HCT116 (cell line): ENCODE results near the gene LMO7. TPM values are rescaled to one million over a fixed set of nuclear protein-coding genes. Genes with fewer than 3 reads are reported as not detected.

Experiments used
- ATAC-seq: fragments of 200-7000 bp; cut with Tn5 transposase; 2 replicates; pipeline ENCODE4 v1.9.1; 2020; ENCODE audit warnings: mild to moderate bottlenecking, moderate library complexity
- BruUV-seq: library from RNA; stranded (reverse); fragments of 400-500 nt; replicated peaks from 2 replicates; lab custom pipeline; 2021; lab: Mats Ljungman, UMichigan
- CTCF ChIA-PET: fragments of 300-600 bp; sonication (Branson Sonifier 250); formaldehyde crosslinking; loops from one replicate; lab custom pipeline; 2021; ENCODE audit warnings: antibody characterized with exemption; lab: Charles Lee
- POLR2A ChIA-PET: fragments of 300-600, 350-600 bp; sonication (Branson Sonifier 250); formaldehyde crosslinking; loops from one replicate; lab custom pipeline; 2021; ENCODE audit warnings: antibody characterized with exemption; lab: Charles Lee
- RAD21 ChIA-PET, 2 experiments: fragments of 300-600 bp; sonication (Branson Sonifier 250); formaldehyde crosslinking; loops; one replicate each; lab custom pipeline; 2023; ENCODE audit warnings: low total read pairs in 2 of 2; ENCODE audit not compliant: uncharacterized antibody in 2 of 2, unreplicated experiment in 2 of 2, low non-redundant PET in 1 of 2; lab: Charles Lee
- DNase-seq: peaks from one replicate; pipeline ENCODE4 v3.0.0-alpha.2; 2010; ENCODE audit warnings: low read depth, low spot score
- H2AFZ ChIP-seq: fragments of 200-600 bp; shearing (Covaris generic), sonication (generic); 2 replicates; pipeline ENCODE4 v1.6.1; 2017; ENCODE audit warnings: low read depth, mixed run types, mixed read lengths, antibody characterized with exemption, low read length; ENCODE audit not compliant: poor library complexity, severe bottlenecking
- H3K27ac ChIP-seq: 2 replicates; pipeline ENCODE4 v1.5.1; 2012; ENCODE audit warnings: low read depth, low read length
- H3K27me3 ChIP-seq: fragments of 200-600 bp; sonication (generic); 2 replicates; pipeline ENCODE4 v1.6.1; 2016; ENCODE audit warnings: mixed run types, low read length, mixed read lengths; ENCODE audit not compliant: insufficient read depth
- H3K36me3 ChIP-seq, 2 experiments: fragments of 200-500 bp in 1 of 2; fragments of 200-600 bp in 1 of 2; sonication (Bioruptor generic) in 1 of 2; sonication (generic) in 1 of 2; 2 replicates each; pipeline versions ENCODE4 v1.5.1 to v1.6.1; 2014 to 2016; ENCODE audit warnings: low read length in 2 of 2, inconsistent platforms in 1 of 2, mixed read lengths in 1 of 2, mixed run types in 1 of 2; ENCODE audit not compliant: insufficient read depth in 2 of 2, control insufficient read depth in 1 of 2
- H3K4me1 ChIP-seq, 2 experiments: fragments of 200-600 bp in 1 of 2; sonication (generic) in 1 of 2; 2 replicates each; pipeline versions ENCODE4 v1.5.1 to v1.6.1; 2012 to 2017; ENCODE audit warnings: low read length in 2 of 2, inconsistent platforms in 1 of 2, mild to moderate bottlenecking in 1 of 2, mixed read lengths in 1 of 2, mixed run types in 1 of 2, moderate library complexity in 1 of 2; ENCODE audit not compliant: insufficient read depth in 2 of 2, control insufficient read depth in 1 of 2
- H3K4me2 ChIP-seq: fragments of 200-600 bp; sonication (generic); 2 replicates; pipeline ENCODE4 v1.6.1; 2017; ENCODE audit warnings: mixed run types, low read length, mixed read lengths
- H3K4me3 ChIP-seq, 2 experiments: fragments of 200-600 bp in 1 of 2; sonication (generic) in 1 of 2; replicated peaks in 1 of 2; 2 replicates each; pipeline ENCODE4 v1.5.1; 2011 to 2016; ENCODE audit warnings: low read length in 2 of 2, control low read depth in 1 of 2, low read depth in 1 of 2, mild to moderate bottlenecking in 1 of 2, mixed read lengths in 1 of 2, mixed run types in 1 of 2
- H3K79me2 ChIP-seq: fragments of 200-600 bp; sonication (generic); 2 replicates; pipeline ENCODE4 v1.6.1; 2017; ENCODE audit warnings: mild to moderate bottlenecking, mixed run types, low read length, moderate library complexity, mixed read lengths; ENCODE audit not compliant: insufficient read depth
- H3K9ac ChIP-seq: fragments of 200-600 bp; sonication (generic); 2 replicates; pipeline ENCODE4 v1.6.1; 2016; ENCODE audit warnings: low read length, mixed read lengths
- H3K9me2 ChIP-seq: fragments of 200-600 bp; sonication (generic), shearing (Covaris generic); 2 replicates; pipeline ENCODE4 v1.6.1; 2017; ENCODE audit warnings: mixed run types, mild to moderate bottlenecking, moderate library complexity; ENCODE audit not compliant: insufficient read depth
- H3K9me3 ChIP-seq, 2 experiments: fragments of 200-500 bp in 1 of 2; fragments of 200-600 bp in 1 of 2; sonication (Bioruptor generic) in 1 of 2; sonication (generic) in 1 of 2; 2 replicates each; pipeline ENCODE4 v1.6.1; 2014 to 2017; ENCODE audit warnings: low read length in 2 of 2, mixed read lengths in 2 of 2, inconsistent platforms in 1 of 2, low read depth in 1 of 2, mild to moderate bottlenecking in 1 of 2, mixed run types in 1 of 2, moderate library complexity in 1 of 2; ENCODE audit not compliant: control insufficient read depth in 1 of 2, insufficient read depth in 1 of 2
- H4K20me1 ChIP-seq: fragments of 200-600 bp; sonication (generic), shearing (Covaris generic); 2 replicates; pipeline ENCODE4 v1.6.1; 2017; ENCODE audit warnings: mixed run types, mild to moderate bottlenecking, moderate library complexity; ENCODE audit not compliant: insufficient read depth
- CBX3 ChIP-seq: IDR thresholded peaks from 2 replicates; pipeline ENCODE4 v1.6.1; 2012; ENCODE audit warnings: low read depth
- CEBPB ChIP-seq: IDR thresholded peaks from 2 replicates; pipeline ENCODE4 v1.6.1; 2012; ENCODE audit warnings: low read depth
- EGR1 ChIP-seq: IDR thresholded peaks from 2 replicates; pipeline ENCODE4 v1.6.1; 2012; ENCODE audit warnings: low read depth
- ELF1 ChIP-seq: IDR thresholded peaks from 2 replicates; pipeline ENCODE4 v1.6.1; 2012; ENCODE audit warnings: low read depth, borderline replicate concordance
- EZH2 ChIP-seq: fragments of 200-600 bp; sonication (generic); IDR thresholded peaks from 2 replicates; pipeline ENCODE4 v1.6.1; 2017; ENCODE audit warnings: antibody characterized with exemption, mixed run types
- EZH2phosphoT487 ChIP-seq: fragments of 200-600 bp; IDR thresholded peaks from 2 replicates; pipeline ENCODE4 v1.6.1; 2018; ENCODE audit warnings: antibody characterized with exemption, borderline replicate concordance
- POLR2AphosphoS5 ChIP-seq: IDR thresholded peaks from 2 replicates; pipeline ENCODE4 v1.6.1; 2011; ENCODE audit warnings: mild to moderate bottlenecking, low read depth, low read length, moderate library complexity
- RAD21 ChIP-seq: IDR thresholded peaks from 2 replicates; pipeline ENCODE4 v1.6.1; 2012; ENCODE audit warnings: low read depth, mild to moderate bottlenecking
- REST ChIP-seq: IDR thresholded peaks from 2 replicates; pipeline ENCODE4 v1.6.1; 2012; ENCODE audit warnings: low read depth
- SIN3A ChIP-seq: IDR thresholded peaks from 2 replicates; pipeline ENCODE4 v1.6.1; 2012; ENCODE audit warnings: low read depth
- SRF ChIP-seq: IDR thresholded peaks from 2 replicates; pipeline ENCODE4 v1.6.1; 2012; ENCODE audit warnings: low read depth
- YY1 ChIP-seq: IDR thresholded peaks from 2 replicates; pipeline ENCODE4 v1.6.1; 2011; ENCODE audit warnings: low read length, low read depth, moderate library complexity, mild to moderate bottlenecking; ENCODE audit not compliant: insufficient replicate concordance; ENCODE audit errors: extremely low read depth
- intact Hi-C: fragments of 100-400 bp; cut with micrococcal nuclease; formaldehyde crosslinking; loops from 2 replicates; pipeline ENCODE4 v1.10.0; 2022
- total RNA-seq: library from RNA; stranded (reverse); gene quantifications from one replicate; pipeline ENCODE4 v1.2.1, GENCODE V29; 2021; ENCODE audit not compliant: unreplicated experiment
- TF ChIP-seq, protein P1 (sequence below): IDR thresholded peaks from 2 replicates; pipeline ENCODE4 v1.6.1; 2012

Gene LMO7
- total RNA-seq, 1 experiment from 2014 or later, result 8.1 TPM

DNA sequence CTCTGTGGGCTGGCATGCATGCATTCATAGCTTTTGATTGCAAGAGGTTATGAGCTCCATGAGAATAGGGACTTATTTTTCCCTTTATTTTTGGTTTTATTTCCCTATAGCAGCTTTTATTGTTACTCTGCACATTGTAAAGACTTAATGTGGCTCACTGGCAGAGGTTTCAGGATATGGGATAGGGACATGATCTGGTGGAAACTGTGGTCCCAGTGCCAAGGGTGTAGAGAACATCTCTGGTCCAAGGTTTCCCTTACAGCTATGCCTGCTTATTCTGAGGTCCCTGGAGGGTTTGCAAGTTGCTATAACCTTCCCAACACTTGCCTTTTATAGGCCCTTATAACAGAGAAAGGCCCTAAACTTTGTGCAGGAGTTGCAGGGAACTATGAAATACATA, 33.6 kb downstream of the LMO7 start:
- Histone ChIP-seq H4K20me1 (no peaks in the 10 kb centered on the region), H3K9me2 (no peaks in the 10 kb centered on the region), H3K4me3 (no peak overlapping the region), H3K79me2 (no peaks in the 10 kb centered on the region), H3K27me3 (no peaks in the 10 kb centered on the region), H2AFZ (no peak overlapping the region), H3K36me3 (no peaks in the 10 kb centered on the region), H3K9me3 (no peaks in the 10 kb centered on the region), H3K4me2 (no peak overlapping the region), H3K9ac (no peak overlapping the region), H3K4me1 (no peaks in the 10 kb centered on the region)
- RAD21 ChIA-PET, result no interaction called here
- no peak for ATAC-seq
- no TSS peak for BruUV-seq
- intact Hi-C loops, result loop anchor here (5.0 to 10.0 kb wide), 2 partner anchors 803 to 1335 kb away; no protein-coding TSS in a partner anchor
- no peak for DNase-seq
- no peak for TF ChIP-seq REST
- no peak for TF ChIP-seq SIN3A
- TF ChIP-seq EGR1, result no peak
- no peak for TF ChIP-seq RAD21
- no peak for TF ChIP-seq SRF
- no peak for TF ChIP-seq YY1
- TF ChIP-seq CBX3, result no peak
- TF ChIP-seq POLR2AphosphoS5, result no peak
- TF ChIP-seq, protein P1, sequence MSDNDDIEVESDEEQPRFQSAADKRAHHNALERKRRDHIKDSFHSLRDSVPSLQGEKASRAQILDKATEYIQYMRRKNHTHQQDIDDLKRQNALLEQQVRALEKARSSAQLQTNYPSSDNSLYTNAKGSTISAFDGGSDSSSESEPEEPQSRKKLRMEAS, result no peak
- TF ChIP-seq CEBPB, result no peak
- TF ChIP-seq EZH2phosphoT487, result no peak
- TF ChIP-seq ELF1, result no peak
- TF ChIP-seq EZH2, result no peak
- TF ChIP-seq, all 23 proteins: peak for 0
- ChIA-PET POLR2A (no interaction called here), CTCF (no interaction called here)
- no peak overlapping the region for H3K27ac ChIP-seq
